ENCODE results near the gene GRB10.
A peak's percentile ranks its signal among the peaks of the same experiment; 100 is the strongest.

The GRB10 gene

GRCh38 chr7:50697748-50698147 is 84.9 kb downstream of the GRB10 start:
- no peak for TF ChIP-seq JUND (IDR thresholded peaks at IDR 0.05; ENCODE audit: low read depth)
- DNase-seq (ENCODE audit: low read depth in 1 of 2, low spot score in 1 of 2) = no peak
- in situ Hi-C loops (cut with HindIII; ENCODE audit: low pct_unique_long_range_greater_than_20kb, low sequenced_read_pairs) = no loop called here

DNA sequence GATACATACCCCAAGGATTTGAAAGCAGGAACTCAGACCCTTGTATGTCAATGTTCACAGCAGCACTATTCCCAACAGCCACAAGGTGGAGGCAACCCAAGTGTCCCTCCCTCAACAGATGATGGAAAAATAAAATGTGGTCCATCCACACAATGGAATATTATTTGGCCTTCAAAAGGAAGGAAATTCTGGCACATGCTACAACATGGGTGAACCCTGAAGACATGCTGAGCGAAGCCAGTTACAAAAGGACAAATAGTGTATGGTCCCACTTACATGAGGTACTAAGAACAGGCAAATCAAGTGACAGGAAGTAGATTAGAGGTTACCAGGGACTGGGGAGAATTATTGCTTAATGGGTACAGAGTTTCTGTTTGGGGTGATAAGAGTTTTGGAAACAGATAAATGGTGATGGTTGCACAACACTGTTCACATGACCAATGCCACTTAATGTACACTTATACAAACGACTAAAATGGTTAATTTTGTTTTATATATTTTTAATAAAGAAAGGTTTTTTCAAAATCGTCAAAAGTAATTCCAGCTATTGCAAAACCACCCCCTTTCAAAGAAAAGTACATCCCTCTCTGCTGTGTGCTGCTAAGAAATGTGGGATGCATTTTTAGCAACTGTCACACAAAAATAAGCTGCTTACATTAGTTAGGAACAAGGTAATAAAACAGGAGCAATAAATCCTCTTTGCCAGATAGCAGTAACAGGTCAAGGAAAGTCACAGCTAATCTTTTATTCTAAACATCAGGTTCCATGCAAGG is 85.7 kb downstream of the GRB10 start:
- DNase-seq (ENCODE audit: low read depth in 1 of 2, low spot score in 1 of 2) = peak in 1 of 2 experiments; percentile 64
- TF ChIP-seq JUND (IDR thresholded peaks at IDR 0.05; ENCODE audit: low read depth) = no peak
- in situ Hi-C loops (cut with HindIII; ENCODE audit: low pct_unique_long_range_greater_than_20kb, low sequenced_read_pairs) = no loop called here

- no peak for TF ChIP-seq JUND (IDR thresholded peaks at IDR 0.05; ENCODE audit: low read depth)
- no peak for DNase-seq (ENCODE audit: low read depth in 1 of 2, low spot score in 1 of 2)
- in situ Hi-C loops (cut with HindIII; ENCODE audit: low pct_unique_long_range_greater_than_20kb, low sequenced_read_pairs) = no loop called here
These were observed 87.7 kb downstream of the GRB10 start for GRCh38 chr7:50695026-50695425.

GRCh38 chr7:50693455-50694130 is 89.1 kb downstream of the GRB10 start:
- no peak for DNase-seq (ENCODE audit: low read depth in 1 of 2, low spot score in 1 of 2)
- TF ChIP-seq JUND (IDR thresholded peaks at IDR 0.05; ENCODE audit: low read depth) = no peak
- in situ Hi-C loops (cut with HindIII; ENCODE audit: low pct_unique_long_range_greater_than_20kb, low sequenced_read_pairs) = no loop called here

- DNase-seq (ENCODE audit: low read depth in 1 of 2, low spot score in 1 of 2) = no peak
- in situ Hi-C loops (cut with HindIII; ENCODE audit: low pct_unique_long_range_greater_than_20kb, low sequenced_read_pairs) = no loop called here
- TF ChIP-seq JUND (IDR thresholded peaks at IDR 0.05; ENCODE audit: low read depth) = no peak
These were observed 92.1 kb downstream of the GRB10 start for GRCh38 chr7:50690541-50691011.

DNA sequence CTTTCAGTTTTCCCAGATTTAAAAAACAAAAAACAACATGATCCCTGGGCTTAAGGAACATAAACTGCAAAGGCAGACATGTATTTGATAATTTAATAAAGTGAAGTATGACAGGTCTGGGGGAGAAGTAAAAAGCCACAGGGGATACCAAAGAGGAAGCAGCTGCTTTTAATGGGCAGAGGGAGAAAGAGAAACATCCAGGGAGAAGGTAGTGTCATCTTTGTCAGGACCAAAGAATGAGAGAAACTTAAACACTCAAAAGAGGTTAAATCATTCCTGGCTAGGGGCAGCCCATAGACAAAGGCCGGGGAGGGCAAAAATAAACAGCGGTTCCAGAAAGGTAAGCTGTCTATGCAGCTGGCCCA is 94.5 kb downstream of the GRB10 start:
- in situ Hi-C loops (cut with HindIII; ENCODE audit: low pct_unique_long_range_greater_than_20kb, low sequenced_read_pairs) = no loop called here
- no peak for DNase-seq (ENCODE audit: low read depth in 1 of 2, low spot score in 1 of 2)
- TF ChIP-seq JUND (IDR thresholded peaks at IDR 0.05; ENCODE audit: low read depth) = no peak

GRCh38 chr7:50687575-50688225 is 95.0 kb downstream of the GRB10 start:
- no peak for DNase-seq (ENCODE audit: low read depth in 1 of 2, low spot score in 1 of 2)
- in situ Hi-C loops (cut with HindIII; ENCODE audit: low pct_unique_long_range_greater_than_20kb, low sequenced_read_pairs) = no loop called here
- no peak for TF ChIP-seq JUND (IDR thresholded peaks at IDR 0.05; ENCODE audit: low read depth)

GRCh38 chr7:50687096-50687495 is 95.6 kb downstream of the GRB10 start:
- TF ChIP-seq JUND (IDR thresholded peaks at IDR 0.05; ENCODE audit: low read depth) = no peak
- DNase-seq (ENCODE audit: low read depth in 1 of 2, low spot score in 1 of 2) = no peak
- in situ Hi-C loops (cut with HindIII; ENCODE audit: low pct_unique_long_range_greater_than_20kb, low sequenced_read_pairs) = no loop called here

DNA sequence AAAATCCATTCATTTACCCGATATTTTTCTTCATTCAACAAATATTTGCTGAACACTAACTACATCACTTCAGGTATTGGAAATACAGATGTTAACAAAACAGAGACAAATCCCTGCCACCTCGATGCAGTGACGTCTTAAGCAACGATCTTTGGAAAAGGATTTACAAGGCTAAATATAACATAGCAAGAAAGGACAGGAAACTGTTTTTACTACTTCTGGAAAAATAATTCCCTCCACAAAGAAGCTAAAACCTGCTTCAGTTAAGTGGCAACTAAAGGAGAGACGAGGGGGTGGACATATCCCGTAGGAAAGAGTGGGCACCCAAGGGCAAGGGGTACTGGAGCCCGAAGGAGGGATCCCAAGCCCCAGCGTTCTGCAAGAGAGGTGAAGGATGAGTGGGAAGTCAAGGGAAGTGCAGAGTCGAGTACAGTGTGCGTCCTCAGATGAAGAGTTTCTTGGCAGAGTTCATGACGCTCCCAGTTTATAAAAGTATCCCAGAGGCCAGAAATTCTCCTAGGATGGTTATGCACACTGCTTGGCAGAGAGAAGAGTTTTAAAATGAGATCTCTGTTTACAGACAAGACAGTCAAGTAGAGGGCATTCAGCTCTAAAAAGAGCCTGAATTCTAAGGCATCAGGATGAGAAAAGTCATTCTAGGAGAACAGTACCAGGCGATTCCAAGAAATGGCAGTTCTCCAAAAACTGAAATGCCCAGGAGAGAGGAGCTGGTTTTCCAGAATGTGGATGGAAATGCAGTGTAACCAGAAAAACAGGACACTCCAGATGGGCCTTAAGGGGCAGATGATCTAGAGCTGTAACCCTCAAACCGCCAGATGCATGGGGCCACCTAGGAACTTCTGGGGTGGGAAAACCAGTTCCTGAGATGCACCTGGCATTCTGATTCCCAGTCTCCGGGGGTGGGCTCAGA is 97.3 kb downstream of the GRB10 start:
- in situ Hi-C loops (cut with HindIII; ENCODE audit: low pct_unique_long_range_greater_than_20kb, low sequenced_read_pairs) = no loop called here
- peak; percentile 52; the same call in 1 of the 2 replicates for TF ChIP-seq JUND (IDR thresholded peaks at IDR 0.05; ENCODE audit: low read depth)
- peak; percentile 32 to 97 for DNase-seq (ENCODE audit: low read depth in 1 of 2, low spot score in 1 of 2)

DNA sequence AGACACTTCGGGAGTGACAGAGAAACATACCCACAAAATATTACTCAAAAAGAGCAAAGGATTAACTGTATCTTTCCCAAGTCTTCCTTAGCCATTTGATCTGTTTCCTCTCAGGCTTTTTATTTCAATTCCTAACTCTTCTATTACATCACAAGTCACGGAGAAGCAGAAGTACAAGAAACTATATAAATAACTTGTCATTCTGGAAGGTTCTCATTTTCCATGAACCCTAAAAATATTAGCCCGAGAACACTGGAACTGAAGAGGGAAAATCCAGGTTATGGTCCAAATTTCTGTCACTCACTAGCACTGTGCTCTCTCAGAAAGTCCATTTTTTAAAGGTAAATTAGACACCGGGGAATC is 98.0 kb downstream of the GRB10 start:
- TF ChIP-seq JUND (IDR thresholded peaks at IDR 0.05; ENCODE audit: low read depth) = no peak
- in situ Hi-C loops (cut with HindIII; ENCODE audit: low pct_unique_long_range_greater_than_20kb, low sequenced_read_pairs) = no loop called here
- DNase-seq (ENCODE audit: low read depth in 1 of 2, low spot score in 1 of 2) = no peak

GRCh38 chr7:50684011-50684712 is 98.5 kb downstream of the GRB10 start:
- no peak for TF ChIP-seq JUND (IDR thresholded peaks at IDR 0.05; ENCODE audit: low read depth)
- in situ Hi-C loops (cut with HindIII; ENCODE audit: low pct_unique_long_range_greater_than_20kb, low sequenced_read_pairs) = no loop called here
- no peak for DNase-seq (ENCODE audit: low read depth in 1 of 2, low spot score in 1 of 2)

GRCh38 chr7:50682573-50682972 is 100.1 kb downstream of the GRB10 start:
- no peak for DNase-seq (ENCODE audit: low read depth in 1 of 2, low spot score in 1 of 2)
- TF ChIP-seq JUND (IDR thresholded peaks at IDR 0.05; ENCODE audit: low read depth) = no peak
- in situ Hi-C loops (cut with HindIII; ENCODE audit: low pct_unique_long_range_greater_than_20kb, low sequenced_read_pairs) = no loop called here

Data from T47D (cell line).